Fibroblast of peridontal ligament (primary cell): ENCODE data around the gene PDE4B.

Experiments
- DNase-seq: peaks from one replicate; pipeline ENCODE4 v3.0.0-alpha.2; 2010; ENCODE audit errors: extremely low read depth

Gene PDE4B

DNA sequence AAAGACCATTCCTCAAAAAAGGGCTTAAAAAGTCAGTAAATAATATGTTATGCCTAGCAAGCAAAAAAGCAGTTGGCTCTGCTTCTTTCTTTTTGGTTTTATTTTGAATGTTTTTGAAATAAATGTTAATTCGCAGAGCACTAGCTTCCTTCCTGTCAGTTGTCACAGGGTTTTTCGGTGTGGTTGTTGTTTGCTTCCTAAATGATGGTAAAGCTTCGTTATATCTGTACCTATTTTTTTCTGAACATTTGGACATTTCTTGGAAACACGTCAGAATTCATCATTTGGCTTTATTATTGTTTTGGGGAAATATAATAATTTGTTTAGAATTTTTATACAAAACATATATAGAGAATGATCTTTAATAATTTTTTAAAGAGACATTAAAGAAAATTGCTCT is 389.3 kb downstream of the PDE4B start:
- DNase-seq = no peak

DNA sequence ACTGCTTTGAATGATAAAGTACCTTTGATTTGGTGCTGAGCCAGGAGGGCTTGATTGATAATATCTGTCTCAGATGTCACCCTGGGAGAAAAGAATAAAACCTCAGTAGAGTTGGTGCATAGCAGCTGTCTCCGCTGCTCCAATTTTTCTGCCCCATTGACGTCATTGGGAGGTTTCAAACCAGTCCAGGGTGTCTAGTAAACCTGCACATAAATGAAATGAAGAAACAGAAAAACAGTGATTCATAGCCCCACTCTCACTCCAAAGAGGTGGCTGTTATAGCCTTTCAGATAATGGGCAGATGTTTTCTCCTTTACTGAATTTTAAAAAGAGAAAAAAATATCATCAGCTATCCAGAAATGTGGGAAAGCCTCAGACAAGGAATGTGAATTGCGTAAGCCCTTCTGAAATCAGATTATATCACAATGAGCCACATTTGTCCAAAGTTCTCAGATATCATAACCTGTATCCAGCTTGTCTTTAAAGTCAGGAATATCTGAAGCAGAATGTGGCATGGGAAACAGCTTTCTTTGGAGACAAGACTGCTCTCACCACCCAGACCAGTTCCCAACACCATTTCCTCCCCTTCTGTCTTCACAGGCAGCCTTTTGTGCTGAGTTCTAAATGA is 390.0 kb downstream of the PDE4B start:
- peak; percentile 74 for DNase-seq

DNA sequence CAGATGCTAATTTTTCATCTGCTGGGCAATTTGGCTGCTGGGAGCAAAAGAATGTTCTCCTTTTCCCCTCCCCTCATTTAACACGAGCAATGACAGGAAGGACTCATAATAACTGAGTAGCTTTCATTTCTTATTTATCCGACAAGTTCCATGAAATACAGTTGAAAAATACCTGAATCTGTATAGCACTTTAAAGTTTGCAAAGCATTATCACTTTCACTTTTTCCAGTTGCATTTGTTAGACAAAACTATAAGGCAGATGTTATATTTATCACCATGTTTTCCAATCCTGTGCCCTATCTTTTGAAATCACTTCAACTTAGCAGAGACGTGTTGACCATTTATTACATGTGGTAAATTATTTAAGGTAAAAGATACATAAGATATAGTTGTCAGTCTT is 390.7 kb downstream of the PDE4B start:
- DNase-seq = no peak

DNA sequence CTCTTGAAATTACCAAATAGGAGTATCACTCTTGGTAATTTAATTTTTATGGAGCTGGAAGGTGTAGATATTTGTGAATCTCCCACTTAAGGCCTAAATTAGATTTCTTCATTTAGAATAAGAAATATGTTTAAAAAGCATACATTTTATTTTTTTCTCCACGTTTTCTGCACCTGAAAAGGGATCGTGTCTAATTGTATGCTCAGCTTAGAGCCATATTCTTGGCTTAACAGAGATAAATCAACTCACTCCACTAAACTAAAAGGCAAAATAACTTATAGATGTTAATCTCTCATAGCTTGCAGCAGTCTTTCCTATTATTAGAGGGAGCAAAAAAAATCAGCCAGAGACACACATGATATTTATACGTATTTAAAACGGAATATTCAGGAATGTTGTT is 404.4 kb downstream of the PDE4B start:
- no peak for DNase-seq

DNA sequence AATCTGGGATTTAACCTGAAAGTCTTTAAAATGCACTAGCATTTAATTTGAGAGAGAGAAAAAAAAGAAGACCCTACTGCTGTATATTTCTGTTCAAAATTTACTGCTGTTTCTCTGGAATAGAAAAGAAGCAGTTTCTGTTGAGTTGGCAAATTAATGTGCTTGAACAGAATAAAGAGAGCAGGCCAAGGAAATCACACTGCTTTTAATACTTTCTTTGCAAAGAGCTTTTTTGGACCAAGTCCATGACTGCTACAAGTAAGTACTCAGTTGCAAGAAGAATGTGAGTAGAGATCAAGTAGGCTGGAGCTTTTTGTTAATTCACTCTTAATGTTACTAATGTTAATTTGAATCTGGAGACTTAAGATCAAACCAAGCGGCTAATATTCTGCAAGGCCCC is 405.1 kb downstream of the PDE4B start:
- peak; percentile 14 for DNase-seq

DNA sequence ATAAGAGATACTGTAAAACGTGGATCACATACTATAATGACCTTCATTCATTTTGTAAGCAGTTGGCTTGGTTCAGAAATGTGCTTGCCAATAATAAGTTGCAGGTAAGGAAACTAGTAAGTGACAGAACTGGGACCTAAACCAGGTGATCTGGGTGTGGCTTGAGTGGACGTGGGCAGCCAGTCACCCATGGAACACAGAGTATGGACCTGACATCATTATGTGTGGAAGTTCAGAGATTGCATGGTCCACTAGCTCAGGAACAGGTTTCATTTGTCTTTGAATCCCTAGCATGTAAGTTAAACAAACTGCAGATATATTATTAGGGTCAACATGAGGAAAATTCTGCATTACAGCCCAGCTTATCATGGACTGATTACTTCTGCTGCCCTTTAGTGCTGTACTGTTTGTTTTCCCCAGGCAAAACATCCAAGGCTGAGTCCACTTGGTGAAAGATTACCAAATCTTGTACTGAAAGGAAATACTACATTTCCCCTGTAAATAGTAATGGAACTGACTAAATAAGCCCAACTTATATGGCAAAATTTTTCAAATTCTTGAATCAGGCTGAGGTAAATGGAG is 414.0 kb downstream of the PDE4B start:
- DNase-seq = peak; percentile 30

DNA sequence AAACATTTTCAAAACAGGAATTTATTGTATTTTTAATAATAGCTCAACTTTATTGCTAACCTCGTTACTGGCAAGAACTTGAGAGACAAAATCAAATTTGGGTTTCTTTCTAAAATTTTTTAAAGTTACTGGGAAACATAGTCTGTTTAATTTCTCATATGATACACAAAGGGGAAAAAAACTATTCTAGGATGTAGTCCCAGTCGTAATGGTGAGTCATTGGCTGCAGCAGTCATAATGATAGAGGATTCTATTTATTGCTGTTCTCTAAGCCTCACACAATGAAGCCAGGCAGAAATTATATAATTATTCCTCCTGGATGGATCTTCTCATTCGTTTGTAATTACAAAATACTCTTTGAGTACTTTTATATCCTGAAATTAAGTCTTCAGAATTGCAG is 414.8 kb downstream of the PDE4B start:
- DNase-seq = peak; percentile 81

DNA sequence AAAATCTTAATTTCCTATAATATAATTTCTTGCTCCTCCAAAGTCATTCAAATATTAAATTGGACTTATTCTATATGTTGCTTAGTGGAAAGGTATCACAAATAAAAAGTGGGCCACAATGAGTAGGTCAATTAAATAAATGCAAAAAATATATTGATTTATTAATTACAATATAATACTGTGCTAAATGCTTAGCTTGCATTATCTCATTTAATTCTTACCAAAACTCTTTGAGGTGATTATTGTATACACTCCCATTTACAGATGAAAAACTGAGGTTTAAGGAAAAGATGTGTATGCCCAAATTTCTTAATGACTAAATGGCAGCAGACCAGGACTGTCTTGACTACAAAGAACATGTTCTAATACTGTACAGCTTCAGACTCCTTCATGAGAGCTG is 415.9 kb downstream of the PDE4B start:
- no peak for DNase-seq

DNA sequence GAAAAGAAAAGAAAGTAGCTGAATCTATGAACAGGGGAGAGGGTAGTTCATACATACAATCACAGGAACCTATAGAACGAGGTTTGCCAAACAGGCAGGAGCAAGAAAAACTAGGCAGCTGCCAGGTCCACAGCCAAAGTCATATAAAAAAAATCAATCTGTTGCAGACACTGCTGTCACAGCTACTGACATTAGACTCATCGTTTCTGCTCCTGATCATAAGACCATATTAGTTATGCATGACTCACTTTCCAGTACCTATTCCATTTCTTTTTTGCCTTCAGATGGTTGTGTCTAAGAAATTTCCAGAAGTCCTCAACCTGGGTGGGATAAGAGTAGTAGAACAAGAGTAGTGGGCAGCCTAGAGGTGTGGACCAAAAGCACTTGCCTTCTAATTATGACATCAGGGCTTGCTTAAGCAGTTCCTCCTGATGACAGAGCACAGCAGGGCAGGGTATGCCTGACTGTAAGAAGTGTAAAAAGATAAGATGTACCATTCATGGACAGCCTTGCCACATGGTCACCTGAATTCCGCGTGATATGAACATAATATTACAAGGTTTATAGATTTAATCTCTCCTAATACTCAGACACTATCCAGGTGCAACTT is 418.0 kb downstream of the PDE4B start:
- DNase-seq = no peak

DNA sequence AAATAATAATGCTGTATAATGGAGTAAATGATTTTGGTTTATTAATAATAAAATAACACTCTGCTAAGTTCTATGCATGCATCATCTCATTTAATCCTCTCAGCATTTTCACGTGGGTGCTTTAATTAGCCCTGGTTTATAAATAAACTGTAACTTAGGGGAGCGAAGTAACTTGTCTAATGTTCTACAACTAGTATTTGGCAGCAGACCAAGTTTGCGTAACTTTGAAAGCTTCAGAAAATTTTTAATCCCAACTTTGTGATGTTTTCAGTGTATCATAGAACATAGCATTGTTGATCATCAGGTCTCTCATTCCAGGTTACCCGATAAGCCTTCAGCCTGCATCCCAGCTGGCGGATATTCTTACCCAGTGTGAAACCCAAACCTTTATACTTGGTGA is 418.8 kb downstream of the PDE4B start:
- no peak for DNase-seq

DNA sequence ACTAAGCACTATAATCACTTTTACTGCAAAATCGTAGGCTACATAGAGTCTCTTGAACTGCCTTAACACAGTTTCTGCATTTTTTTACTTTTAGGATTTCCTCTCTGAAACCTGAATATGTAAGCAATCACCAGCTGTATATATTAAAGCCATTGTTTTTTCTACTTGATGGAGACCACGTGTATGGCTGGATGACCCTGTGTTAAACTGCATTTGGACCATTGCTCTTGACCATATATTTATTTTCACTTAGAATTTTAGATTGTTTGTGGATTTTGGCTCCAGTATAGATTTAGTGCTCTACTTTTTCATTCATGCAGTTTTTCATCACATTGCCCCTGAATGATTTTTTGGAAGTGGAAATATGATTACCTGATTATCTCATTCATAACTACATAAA is 420.8 kb downstream of the PDE4B start:
- DNase-seq = peak; percentile 56

DNA sequence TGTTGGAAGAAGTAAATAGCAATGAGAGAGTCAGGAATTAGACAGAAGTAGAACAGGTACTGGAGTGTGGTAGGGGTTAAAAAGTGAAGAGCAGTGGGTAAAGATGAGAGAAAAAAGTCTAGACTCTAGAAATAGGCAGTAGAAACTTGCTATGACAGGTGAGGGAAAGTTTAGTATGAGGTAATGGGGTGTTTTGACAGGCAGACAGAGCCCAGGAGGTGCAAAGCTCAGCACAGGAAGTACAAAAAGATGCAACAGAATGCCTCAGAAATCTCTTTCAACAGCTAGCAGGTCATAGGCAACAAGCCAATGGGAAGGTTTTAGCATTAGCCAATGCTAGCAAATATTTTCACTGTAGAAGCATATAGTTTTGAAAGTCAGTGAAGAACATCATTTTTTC is 422.2 kb downstream of the PDE4B start:
- no peak for DNase-seq

DNA sequence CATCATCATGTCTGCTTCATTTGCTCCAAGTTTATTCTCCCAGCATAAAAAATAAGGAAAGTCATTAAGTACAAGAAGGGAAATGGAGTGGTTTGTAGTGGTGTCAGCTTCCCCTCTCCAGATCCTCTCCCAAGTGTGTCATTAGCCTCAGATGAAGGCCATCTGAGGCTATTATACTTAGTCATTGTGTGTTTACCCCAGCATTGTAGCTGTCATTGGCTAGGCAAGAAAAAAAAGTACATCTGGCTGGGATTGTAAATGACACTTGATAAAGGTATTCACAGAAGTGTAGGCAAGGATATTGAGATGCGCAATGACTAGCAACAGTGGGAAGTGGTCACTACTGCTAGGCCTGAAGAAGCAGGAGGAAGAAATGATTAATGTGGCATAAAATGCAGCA is 424.3 kb downstream of the PDE4B start:
- peak; percentile 17 for DNase-seq

DNA sequence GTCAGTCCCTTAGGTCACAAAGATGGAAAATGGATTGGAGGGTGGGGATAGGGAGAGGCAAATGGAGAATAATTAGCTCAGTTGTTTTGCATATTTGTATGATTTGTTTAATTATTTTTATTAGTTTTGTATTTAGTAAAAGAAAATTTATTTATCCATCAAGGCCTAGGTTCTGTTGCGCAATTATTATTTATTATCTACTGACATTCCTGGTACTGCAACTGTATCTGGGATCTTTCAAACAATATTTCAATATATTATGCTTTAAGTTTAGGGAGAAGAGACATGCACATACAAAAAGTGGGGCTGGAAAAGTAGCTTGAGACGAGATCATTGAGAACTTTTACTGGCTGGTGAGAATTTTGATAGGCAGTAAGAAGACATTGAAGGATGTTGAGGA is 424.9 kb downstream of the PDE4B start:
- DNase-seq = no peak

DNA sequence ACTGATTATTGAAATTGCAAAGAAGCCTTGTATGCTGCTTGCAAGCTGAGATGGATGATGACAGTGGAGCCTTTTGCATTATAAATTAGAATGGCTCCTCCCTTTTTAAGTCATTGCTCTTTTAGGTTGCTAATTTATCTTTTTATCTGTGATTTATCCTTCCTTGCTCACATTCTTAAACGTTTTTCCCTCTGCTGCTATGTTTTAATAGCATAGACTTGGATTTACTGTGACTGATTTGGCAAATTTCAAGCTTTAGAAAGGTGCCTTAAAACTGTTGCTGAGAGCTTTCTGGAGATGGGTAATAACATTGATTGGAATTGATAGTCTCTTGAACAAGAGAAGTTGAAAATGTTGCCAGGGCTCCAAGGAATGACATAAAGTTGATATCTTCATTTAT is 427.8 kb downstream of the PDE4B start:
- DNase-seq = no peak

DNA sequence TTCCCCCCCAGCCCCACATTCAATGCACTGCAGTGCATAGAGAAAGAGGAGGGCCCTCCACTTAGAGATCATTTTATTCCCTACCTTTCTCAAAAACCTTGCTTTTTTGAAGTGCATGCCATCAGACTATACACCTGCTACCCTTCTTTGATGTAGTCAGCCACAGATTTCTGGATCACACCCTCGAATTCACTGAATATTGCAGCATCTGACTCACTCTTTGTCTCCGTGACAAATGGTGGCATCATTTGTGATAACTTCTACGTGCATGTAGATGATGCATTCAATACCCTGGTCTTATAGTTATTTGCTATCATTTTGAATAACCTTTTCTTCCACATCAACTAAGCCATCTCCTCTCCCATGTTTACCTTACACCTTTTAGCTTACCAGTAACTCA is 431.0 kb downstream of the PDE4B start:
- no peak for DNase-seq

DNA sequence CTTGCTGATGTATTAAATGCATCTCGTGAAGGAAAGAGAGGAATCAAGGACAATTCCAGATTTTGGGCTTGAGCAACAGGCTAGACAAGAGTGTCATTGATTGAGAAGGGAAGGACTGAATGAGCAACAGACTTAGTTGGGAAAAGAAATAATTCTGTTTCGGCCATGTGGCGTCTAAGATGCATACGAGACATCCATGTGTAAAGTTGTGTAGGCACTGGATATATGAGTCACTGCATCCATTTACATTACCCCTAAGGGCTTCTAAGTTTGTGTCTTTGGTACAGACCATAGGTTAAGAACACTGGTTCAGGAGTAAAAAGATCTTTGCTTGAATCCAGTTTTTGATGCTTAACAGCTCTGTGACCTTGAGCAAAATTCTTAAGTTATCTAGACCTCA is 434.3 kb downstream of the PDE4B start:
- no peak for DNase-seq

DNA sequence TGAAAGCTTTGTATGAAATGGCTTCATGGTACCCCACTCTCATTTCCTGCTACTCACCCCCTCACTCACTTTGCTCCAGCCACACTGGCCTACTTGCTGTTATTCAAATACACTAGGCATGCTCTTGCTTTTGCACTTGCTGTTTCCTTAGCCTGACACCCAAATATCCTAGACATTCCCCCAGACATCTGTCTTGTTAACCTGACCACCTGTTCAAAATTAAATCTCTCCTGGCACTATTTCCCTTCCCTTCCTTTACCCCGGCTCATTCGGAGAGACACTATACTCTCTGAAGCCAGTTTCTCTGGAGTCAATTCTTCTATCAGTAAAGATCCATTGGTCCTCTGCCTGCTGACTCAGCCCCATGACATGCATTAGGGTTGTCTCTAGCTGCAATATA is 435.3 kb downstream of the PDE4B start:
- no peak for DNase-seq

DNA sequence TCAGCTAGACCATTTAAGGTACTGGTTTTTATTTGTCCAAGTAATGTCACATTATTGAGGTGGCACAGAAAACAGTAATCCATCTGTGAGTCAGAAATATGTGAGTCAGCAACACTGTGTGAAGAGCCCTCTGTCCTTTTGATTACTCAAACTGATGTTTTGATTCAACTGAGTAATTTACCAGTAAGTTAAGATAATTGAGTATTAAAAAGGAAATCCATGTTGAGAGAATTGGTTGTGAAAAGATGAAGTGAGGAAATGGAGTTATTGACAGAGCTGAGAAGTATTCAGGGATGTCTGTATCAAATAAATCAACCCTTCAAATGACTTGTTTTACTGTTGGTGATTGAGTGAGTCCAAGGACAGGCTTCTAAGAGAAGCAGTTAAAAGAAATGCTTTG is 438.5 kb downstream of the PDE4B start:
- peak; percentile 44 for DNase-seq

DNA sequence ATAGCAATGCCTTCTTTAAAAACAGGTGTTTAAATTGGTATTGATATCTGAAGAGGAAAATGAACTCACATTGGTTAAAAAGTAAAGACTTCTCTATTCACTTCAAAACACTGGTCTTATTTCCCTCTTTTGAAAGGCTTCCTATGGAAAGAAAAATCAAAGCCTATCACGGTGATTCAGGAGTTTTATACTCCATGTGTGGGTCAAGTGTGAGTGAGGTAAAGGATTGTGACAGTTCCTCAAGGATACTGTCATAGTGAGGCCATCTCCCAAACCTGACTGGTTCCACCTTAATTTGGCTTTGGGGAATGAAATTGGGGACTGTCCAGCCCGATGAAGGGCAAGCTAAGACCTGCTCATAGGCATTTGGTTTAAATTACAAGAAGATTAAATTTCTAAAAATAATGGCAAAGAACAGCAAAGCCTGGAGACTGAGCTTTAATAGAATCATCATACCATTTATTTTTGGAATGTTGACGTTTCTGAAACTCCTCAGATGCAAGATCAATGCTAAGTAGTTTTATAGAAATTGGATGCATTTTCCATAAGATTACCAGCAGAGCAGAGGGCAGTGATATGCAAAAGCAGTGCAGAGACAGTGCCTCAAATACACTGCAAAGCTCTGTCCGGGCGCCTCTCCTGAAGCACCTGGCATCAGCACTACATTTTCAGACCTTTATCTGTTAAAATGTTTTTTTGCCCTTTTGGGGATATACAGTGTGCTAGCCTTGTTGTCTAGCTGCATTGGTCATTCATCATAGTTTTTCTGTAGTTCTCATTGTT is 439.2 kb downstream of the PDE4B start:
- DNase-seq = no peak

DNA sequence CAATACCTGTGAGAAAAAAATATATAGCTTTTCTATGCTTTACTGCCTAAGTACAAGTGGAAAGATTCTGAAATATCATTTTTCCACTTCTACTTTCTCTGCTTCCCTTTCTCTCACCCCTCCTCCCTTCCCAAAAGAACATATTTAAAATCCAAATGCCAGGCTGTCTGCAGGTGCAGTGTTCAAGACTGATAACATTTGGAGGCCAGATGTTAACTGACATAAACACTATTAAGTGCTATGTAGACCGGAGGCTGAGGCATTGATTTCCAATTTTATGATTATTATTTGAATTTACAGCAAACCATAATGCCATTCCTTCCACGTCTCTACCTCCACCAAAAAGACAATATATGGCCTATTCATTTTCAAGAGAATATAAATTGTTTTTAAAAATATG is 444.3 kb downstream of the PDE4B start:
- DNase-seq = no peak

DNA sequence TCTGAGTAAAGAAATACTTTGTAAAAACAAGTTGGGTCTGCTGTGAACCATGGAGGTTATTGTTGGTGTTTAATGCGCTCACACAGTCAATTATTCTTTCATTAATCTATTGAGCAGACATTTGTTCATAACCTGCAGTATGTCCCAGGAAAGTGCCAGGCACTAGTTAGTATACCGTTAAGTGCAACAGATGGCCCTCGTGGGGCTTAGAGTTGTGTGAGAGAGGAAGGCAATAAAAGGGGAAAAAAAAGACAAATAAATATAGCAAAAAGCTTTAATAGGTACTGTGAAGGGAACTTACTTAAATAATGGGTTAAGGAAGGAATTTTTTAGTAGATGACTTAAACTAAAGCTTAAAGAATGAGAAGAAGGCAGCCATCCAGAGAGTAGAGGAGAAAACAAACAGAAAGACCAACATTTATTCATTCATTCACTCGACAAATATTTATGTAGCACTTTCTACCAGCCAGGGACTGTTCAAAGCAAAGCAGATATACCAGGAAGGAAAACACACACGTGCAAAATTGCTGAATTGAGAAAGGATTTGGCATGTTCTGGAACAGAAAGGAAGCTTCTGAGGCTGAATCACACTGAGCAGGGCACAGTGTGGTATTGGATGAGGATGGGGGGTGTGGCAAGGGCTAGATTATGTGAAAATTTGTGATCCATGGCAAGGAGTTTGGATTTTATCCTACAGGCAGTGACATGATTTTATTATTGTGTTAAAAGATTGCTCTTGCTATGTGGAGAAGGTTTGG is 445.2 kb downstream of the PDE4B start:
- DNase-seq = peak; percentile 54
